NCI-H1092 treated with DMSO at 0.1 percent for 48 hours (cell line): ENCODE data around the gene ARHGEF1.
"Not testable (repeated sequence)": the region's sequence is repeated elsewhere in the genome, so short reads cannot be mapped to it uniquely, and the experiment has no call there.

ENCODE experiments used
- DNase-seq: peaks from one replicate; lab custom pipeline; 2025; lab: John Stamatoyannopoulos, UW

Gene ARHGEF1

GRCh38 chr19:41905273-41906002, 22.5 kb downstream of the ARHGEF1 start:
- no peak for DNase-seq

- no peak for DNase-seq
These were observed 23.3 kb downstream of the ARHGEF1 start for GRCh38 chr19:41906271-41906670.

- DNase-seq: no peak
These were observed 24.1 kb downstream of the ARHGEF1 start for GRCh38 chr19:41906916-41907680.

- no peak for DNase-seq
These were observed 25.1 kb downstream of the ARHGEF1 start for GRCh38 chr19:41907994-41908615.

- no peak for DNase-seq
These were observed 25.9 kb downstream of the ARHGEF1 start for GRCh38 chr19:41908724-41909464.

GRCh38 chr19:41909706-41910105, 26.7 kb downstream of the ARHGEF1 start:
- no peak for DNase-seq

- DNase-seq: no peak
These were observed 27.4 kb downstream of the ARHGEF1 start for GRCh38 chr19:41910240-41910991.

GRCh38 chr19:41910992-41911888, 28.3 kb downstream of the ARHGEF1 start:
- DNase-seq: no peak

- DNase-seq: no peak
These were observed 29.1 kb downstream of the ARHGEF1 start for GRCh38 chr19:41911889-41912731.

GRCh38 chr19:41912899-41913537, 30.0 kb downstream of the ARHGEF1 start:
- no peak for DNase-seq

- DNase-seq: no peak
These were observed 30.8 kb downstream of the ARHGEF1 start for GRCh38 chr19:41913538-41914423.

GRCh38 chr19:41914424-41914834, 31.4 kb downstream of the ARHGEF1 start:
- DNase-seq: not testable (repeated sequence)

GRCh38 chr19:41915021-41915775, 32.2 kb downstream of the ARHGEF1 start:
- DNase-seq: no peak

- no peak for DNase-seq
These were observed 32.9 kb downstream of the ARHGEF1 start for GRCh38 chr19:41915776-41916414.

GRCh38 chr19:41917676-41918075, 34.7 kb downstream of the ARHGEF1 start:
- no peak for DNase-seq

- DNase-seq: no peak
These were observed 35.1 kb downstream of the ARHGEF1 start for GRCh38 chr19:41918095-41918494.
